ENCODE data around the gene OR4D5. TPM values are rescaled to one million over a fixed set of nuclear protein-coding genes. Genes with fewer than 3 reads are reported as not detected.

Gene OR4D5
- not detected for polyA plus RNA-seq (ENCODE audit: insufficient read length in 4 of 4)

DNA sequence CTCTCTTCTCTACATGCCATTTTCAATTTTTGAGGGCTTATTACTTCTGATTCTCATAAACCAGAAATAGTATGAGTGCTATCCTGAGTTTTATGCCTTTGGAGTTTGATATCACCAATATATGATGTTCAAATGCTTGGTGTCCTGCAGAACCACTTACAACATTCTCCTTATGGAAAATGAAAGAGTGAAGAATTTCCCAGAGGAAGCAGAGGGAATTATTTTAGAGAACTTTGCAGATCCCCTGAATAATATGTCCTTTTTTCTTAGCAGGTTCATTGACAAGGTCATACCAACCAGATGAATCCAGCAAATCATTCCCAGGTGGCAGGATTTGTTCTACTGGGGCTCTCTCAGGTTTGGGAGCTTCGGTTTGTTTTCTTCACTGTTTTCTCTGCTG lies at the start of gene OR4D5:
OR4D5 (plus strand) TSS at position 301 of the 400 bp plus-strand sequence; CDS start at position 301, 0 bp downstream.
- DNase-seq (ENCODE audit: low read depth in 4 of 4, low spot score in 3 of 4), result no peak

DNA sequence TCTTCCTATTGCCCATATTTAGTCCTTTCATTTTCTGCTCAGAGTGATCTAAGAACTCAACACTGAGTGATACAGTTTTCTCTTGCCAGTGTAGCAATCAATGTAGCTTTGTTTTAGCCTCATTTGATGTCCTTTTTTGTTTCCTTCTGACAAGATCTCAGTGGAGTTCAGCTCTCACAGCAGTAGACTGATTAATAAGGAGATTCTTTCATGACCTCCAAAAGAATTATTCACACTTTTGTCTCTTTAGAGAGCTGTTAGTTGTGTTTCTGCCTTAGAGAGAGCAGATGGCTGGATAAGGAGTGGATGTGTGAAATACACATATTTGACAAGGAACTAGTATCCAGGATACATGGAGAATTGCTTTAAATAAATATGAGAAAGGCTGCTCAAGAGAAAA lies 47.4 kb upstream of the OR4D5 start:
- DNase-seq (ENCODE audit: low read depth in 4 of 4, low spot score in 3 of 4), result no peak

DNA sequence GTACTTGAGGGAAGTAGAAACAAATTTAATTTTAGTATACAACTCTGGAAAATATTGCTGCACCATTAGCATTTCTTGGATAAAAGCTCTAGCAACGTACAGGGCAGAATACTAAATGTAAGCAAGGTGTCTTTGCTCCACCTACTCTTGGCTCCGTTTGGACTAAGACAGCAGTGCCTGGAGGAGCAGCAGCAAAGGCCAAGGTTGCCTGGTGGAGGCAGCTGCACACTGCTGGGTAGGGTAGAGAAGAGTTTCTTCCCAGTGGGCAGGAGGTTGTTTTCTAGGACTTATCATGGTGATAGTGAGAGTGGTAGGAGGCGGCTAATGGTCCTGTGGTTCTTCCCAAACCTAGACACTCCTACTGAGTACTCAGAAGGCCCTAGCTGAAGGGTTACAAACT lies 39.6 kb upstream of the OR4D5 start:
- DNase-seq (ENCODE audit: low read depth in 4 of 4, low spot score in 3 of 4), result no peak

DNA sequence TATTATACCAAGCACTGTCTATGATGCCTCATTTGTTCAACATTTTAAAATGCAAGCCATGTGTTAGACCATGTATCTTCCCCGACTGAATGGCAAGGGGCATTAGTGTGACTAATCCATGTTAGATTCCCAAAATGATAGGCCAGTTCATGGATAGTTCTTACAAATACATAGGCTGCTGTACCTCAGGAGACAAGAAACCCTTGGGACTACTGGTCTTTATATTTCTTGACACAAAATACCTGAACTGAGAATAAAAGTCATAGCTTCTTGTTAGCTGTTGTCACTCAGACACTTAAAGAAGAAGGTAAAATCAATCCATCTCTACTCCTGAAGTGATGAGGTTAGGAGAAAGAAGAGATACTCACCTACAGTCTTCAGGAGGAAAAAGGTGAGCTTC lies 37.5 kb upstream of the OR4D5 start, which contains the start of gene OR8D4:
OR8D4 (plus strand) TSS at position 301 of the 400 bp plus-strand sequence. CDS start 4,265 bp downstream, outside the sequence.
- DNase-seq (ENCODE audit: low read depth in 4 of 4, low spot score in 3 of 4), result no peak

DNA sequence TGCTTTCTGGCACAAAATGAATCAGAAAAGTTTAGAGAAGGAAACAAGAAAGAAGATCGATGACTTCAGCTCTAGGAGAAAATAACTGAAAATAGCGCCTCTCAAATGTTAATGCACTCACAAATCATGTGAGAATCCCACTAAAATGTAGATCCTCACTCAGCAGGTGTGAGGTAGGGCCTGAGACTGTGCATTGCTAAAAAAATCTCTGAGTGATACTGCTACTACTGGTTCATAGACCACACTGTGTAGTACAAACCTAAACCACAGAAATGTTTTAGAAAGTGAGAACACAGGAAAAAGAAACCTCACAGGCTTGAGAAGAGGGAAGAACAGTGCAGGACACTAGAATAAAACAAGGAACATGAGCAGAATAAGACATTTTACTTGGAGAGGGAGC lies 35.5 kb upstream of the OR4D5 start:
- DNase-seq (ENCODE audit: low read depth in 4 of 4, low spot score in 3 of 4), result no peak

DNA sequence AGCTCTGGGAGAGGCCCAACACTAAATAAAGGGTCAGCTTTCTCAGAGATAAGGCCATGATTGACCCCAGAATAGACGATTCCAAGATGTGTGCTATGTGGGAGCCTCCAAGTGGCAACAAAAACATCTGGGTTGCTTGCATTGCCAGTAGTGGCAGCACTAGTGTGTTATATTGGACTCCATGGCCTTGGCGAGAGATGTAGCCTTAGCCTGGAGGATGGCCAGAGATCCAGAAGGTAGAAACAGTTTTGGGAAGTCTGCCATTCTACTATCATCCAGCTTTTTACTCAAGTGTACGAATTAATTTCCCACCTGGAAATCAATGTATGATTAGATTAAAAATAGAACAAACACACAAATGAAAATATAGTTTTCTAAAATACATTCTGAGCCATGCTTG lies 34.5 kb upstream of the OR4D5 start:
- no peak for DNase-seq (ENCODE audit: low read depth in 4 of 4, low spot score in 3 of 4)

DNA sequence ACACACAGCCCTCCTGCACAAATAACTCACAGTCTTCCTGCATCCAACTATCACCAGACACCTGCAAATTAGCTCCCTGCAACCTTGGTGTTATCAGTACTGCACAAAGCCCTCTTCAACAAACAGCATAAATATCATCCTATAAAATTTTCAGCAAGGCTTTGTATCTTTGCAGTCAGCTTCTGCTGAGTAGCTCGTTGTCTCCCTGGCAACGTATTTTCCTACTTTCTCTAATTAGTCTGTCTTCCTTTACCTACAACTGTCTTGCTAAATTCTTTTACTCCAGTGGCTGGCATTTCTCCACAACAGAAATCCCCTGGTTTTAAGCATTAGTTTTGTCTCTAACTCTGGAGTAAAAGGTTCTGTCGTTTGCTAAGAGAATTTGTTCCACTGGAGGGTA lies 33.6 kb upstream of the OR4D5 start:
- no peak for DNase-seq (ENCODE audit: low read depth in 4 of 4, low spot score in 3 of 4)

DNA sequence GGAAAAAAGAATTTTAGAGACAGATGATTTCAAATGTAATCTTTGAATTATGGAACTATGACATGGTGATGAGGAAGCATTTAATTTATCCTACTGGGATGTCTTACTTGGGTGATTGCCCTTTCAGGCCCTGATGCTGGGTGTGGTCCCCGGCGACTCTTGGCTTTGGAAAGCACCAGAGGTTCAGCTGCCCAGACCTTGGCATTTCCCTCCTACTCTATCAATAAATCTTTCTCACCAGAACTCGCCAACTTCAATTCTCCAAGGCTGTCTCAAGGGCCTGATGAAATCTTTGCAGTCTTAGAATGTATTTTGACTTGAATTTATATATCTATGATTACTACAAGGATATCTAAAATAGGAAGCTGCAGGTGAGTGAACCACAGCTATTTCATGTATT lies 18.5 kb upstream of the OR4D5 start:
- DNase-seq (ENCODE audit: low read depth in 4 of 4, low spot score in 3 of 4), result no peak

DNA sequence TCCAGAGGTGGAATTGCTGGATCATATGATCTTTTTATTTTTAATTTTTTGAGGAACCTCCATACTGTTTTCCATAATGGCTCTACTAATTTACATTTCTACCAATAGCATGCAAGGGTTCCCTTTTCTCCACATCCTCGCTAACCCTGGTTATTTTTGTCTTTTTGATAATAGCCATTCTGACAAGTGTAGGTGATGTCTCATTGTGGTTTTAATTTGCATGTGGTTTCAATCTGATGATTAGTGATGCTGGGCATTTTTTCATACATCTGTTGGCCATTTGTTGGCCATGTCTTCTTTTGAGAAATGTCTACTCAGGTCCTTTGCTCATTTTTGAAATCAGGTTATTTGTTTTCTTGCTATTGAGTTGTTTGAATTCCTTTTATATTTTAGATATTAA lies 15.4 kb upstream of the OR4D5 start:
- no peak for DNase-seq (ENCODE audit: low read depth in 4 of 4, low spot score in 3 of 4)

DNA sequence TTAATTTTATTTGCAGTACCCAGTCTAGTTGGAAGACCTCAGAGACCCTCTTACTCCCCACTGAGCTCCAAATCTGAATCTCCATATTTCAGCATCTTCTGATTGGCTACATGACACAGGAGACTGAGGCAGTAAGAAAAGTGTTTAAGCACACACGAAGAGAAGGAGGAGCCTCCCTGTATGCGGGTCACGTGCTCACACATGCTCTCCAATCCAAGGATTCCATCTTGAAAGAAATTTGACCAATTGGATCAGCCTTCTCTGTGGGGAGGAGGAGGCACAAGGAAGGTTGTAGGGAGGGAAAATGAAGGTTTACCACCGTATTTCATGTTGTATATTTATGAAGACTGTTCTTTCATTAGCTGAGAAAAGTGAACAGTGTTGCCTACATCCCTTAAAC lies 3.0 kb downstream of the OR4D5 start:
- no peak for DNase-seq (ENCODE audit: low read depth in 4 of 4, low spot score in 3 of 4)

DNA sequence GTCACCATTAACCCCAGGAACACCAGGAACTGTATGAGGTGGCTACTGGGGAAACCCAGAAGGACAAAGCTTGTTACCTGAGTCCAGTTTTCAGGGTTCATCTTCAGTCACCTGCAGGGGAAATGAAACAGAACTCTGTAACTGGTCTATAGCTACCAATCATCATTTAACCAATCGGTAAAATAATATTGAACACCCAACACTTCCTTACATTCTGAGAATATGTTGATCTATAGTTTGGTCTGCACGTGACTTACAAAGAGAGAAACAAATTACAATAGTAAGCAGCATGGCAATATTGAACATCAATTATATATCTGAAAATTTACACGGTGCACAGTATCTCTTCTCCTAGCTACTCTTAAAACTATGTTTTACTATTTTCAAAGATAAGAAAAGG lies 4.3 kb downstream of the OR4D5 start, which contains the start of gene OR6T1:
OR6T1 (minus strand) TSS at position 101 of the 400 bp plus-strand sequence; CDS start at position 101, 0 bp downstream.
- no peak for DNase-seq (ENCODE audit: low read depth in 4 of 4, low spot score in 3 of 4)

DNA sequence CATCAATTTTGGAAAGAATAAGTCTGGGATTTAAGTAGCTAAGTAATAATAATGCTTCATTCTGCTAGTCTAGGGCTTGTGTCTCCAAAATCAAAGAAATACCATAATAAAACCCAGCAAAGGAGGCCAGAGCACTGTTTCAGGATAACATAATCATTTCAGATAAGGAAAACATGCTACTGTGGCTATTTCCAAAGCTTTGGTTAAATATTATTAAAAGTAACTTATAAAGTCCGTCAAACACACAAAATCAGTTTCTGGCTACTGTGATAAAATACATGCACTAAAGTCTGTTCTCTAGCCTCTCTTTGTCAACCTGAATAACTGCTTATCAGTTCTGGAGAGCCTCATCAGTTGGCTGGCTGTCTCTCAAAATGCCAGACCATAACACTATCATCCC lies 5.7 kb downstream of the OR4D5 start:
- no peak for DNase-seq (ENCODE audit: low read depth in 4 of 4, low spot score in 3 of 4)

DNA sequence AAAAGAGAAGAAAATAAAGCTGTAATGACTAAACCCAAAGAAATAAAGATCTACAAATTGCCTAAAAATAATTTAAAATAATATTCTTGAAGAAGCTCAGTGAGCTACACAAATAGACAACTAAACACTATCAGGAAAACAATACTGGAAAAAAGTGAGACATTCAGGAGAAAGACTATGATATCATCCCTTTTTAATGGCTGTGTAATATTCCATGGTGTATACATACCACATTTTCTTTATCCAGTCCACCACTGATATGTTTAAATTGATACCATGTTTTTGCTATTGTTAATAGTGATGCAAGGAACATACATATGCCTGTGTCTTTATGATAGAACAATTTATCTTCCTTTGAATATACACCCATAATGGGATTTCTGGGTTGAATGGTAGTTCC lies 17.3 kb downstream of the OR4D5 start:
- no peak for DNase-seq (ENCODE audit: low read depth in 4 of 4, low spot score in 3 of 4)

DNA sequence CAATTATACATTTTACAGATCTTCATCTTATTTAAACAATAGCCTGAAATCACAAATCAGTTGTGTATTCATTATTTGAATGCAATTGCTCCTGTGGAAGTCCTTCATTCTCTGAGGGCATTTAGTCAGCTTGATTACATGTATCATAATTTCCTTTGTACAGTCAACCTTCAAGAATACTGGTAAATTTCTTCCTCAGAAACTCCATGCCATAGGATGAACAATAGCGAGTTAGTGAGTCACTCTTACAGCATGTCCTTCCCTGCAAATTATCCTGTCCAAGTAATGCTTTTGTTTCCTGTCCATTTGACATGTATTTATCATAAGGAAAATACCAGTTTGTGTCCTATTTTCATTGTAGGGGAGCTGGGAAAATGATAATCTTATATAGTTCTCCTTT lies 34.4 kb downstream of the OR4D5 start:
- DNase-seq (ENCODE audit: low read depth in 4 of 4, low spot score in 3 of 4), result no peak

DNA sequence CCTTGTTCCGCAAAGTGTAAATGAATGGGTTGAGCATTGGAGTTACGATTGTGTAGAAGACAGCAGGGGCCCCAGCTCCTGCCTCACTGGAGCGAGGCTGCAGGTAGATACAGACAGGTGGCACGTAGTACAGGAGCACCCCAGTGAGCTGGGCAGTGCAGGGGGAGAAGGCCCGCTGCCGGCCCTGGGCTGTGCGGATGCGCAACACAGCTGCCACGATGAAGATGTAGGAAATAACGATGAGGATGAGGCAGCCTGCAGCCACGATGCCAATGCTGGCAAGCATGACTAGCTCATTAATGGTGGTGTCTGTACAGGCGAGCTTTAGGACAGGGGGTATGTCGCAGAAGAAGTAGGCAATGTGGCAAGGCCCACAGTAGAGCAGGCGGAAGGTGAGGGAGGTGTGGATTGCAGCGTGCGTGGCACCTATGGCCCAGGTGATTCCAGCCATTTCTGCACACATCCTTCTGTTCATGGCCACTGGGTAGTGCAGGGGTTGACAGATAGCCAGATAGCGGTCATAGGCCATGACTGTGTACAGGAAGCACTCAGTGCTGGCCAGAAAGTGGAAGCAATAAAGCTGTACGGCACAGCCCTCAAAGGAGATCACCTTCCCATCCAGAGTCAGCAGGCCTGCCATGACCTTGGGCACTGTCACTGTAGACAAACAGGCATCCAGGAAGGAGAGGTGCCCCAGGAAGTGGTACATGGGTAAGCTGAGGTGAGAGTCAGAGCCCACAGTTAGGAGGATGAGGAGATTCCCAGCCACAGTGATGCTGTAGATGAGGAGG lies 37.5 kb downstream of the OR4D5 start:
- DNase-seq (ENCODE audit: low read depth in 4 of 4, low spot score in 3 of 4), result no peak

DNA sequence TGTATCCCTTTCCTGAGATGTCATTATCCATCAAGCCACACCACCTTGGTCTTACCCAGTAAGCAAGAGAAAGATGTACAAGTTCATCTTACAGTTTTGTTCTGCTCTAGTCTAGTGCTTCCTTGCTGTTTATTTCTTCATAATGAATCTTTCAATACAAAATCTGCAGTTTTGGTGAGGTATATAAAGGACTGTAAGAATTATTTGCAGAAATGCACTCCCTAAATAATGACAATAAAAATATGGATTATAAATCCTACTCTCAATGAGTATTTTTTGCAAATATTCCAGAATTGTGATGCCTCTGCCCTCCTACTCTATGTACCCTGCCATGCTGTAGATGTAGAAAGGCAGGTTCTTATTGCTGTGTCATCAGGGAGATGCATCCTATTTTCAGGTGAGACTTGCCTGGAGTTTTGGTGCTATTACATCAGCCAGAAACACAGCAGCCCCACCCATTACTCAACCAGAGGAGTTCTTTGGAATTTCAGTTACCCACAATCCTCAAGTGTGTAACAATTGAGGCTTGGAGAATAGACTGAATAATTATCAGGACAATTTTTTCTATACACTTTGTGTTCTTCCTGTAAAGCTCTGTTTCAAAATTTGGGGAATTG lies 38.4 kb downstream of the OR4D5 start, which contains the start of gene OR10S1:
OR10S1 (minus strand) TSS at position 51 of the 617 bp plus-strand sequence. CDS start 117 bp downstream, outside the sequence.
- no peak for DNase-seq (ENCODE audit: low read depth in 4 of 4, low spot score in 3 of 4)

DNA sequence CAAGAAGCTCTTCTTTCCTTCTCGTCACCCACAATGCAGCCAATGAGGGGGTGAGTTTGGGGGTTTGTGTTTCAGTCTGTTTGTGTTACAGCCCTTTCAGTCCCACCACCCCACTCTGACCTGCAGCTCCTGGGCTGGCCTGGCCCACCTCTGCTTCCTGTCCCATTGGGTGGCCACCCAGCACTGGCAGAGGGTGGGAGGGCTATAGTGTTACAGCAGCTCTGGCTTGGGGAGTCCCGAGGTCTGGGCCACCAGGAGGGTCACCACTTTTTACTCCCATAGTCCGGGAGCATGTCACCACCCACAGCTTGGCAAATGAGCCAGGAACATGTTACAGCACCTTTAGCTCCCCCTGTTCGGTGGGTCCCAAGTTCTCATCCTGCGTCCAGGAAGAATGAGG lies 39.9 kb downstream of the OR4D5 start:
- no peak for DNase-seq (ENCODE audit: low read depth in 4 of 4, low spot score in 3 of 4)

Other genes starting within 250 kb of the OR4D5 start
- 10 to 100 TPM; 15.6 to 19.7 (median 17.7) TPM for gene ZNF202, start 198.0 kb upstream of the OR4D5 start, polyA plus RNA-seq (ENCODE audit: insufficient read length in 4 of 4)
- not detected for gene OR6X1, start 185.1 kb upstream of the OR4D5 start, polyA plus RNA-seq (ENCODE audit: insufficient read length in 4 of 4)
- gene OR6M1, start 133.3 kb upstream of the OR4D5 start, polyA plus RNA-seq (ENCODE audit: insufficient read length in 4 of 4), result not detected
- gene TMEM225, start 53.9 kb upstream of the OR4D5 start, polyA plus RNA-seq (ENCODE audit: insufficient read length in 4 of 4), result not detected
- gene OR8D4, start 37.5 kb upstream of the OR4D5 start, polyA plus RNA-seq (ENCODE audit: insufficient read length in 4 of 4), result under 1 TPM in 1 of 4 donors, not detected in 3; 0.01 TPM
- not detected for gene OR6T1, start 4.2 kb downstream of the OR4D5 start, polyA plus RNA-seq (ENCODE audit: insufficient read length in 4 of 4)
- gene OR10S1, start 38.2 kb downstream of the OR4D5 start, polyA plus RNA-seq (ENCODE audit: insufficient read length in 4 of 4), result not detected
- gene OR10G6, start 55.5 kb downstream of the OR4D5 start, polyA plus RNA-seq (ENCODE audit: insufficient read length in 4 of 4), result not detected
- not detected for gene OR10G4, start 73.4 kb downstream of the OR4D5 start, polyA plus RNA-seq (ENCODE audit: insufficient read length in 4 of 4)
- gene OR10G9, start 83.4 kb downstream of the OR4D5 start, polyA plus RNA-seq (ENCODE audit: insufficient read length in 4 of 4), result not detected
- gene OR10G8, start 87.2 kb downstream of the OR4D5 start, polyA plus RNA-seq (ENCODE audit: insufficient read length in 4 of 4), result not detected
- gene OR10G7, start 101.7 kb downstream of the OR4D5 start, polyA plus RNA-seq (ENCODE audit: insufficient read length in 4 of 4), result not detected
- 10 to 100 TPM; 12.8 to 16.8 (median 15.9) TPM for gene VWA5A, start 175.8 kb downstream of the OR4D5 start, polyA plus RNA-seq (ENCODE audit: insufficient read length in 4 of 4)
- gene OR10D3, start 243.7 kb downstream of the OR4D5 start, polyA plus RNA-seq (ENCODE audit: insufficient read length in 4 of 4), result not detected

Measured in right renal pelvis (tissue), 4 donors.